Loucy (cell line): ENCODE data around the gene RAP1GAP2.

Experiments used
- H2AFZ ChIP-seq: fragments of 200-600 bp; sonication (generic); 2 replicates; pipeline ENCODE4 v1.6.0; 2016; ENCODE audit warnings: antibody characterized with exemption, mild to moderate bottlenecking, low read length, moderate library complexity
- H3F3A ChIP-seq: fragments of 200-600 bp; 2 replicates; pipeline ENCODE4 v1.6.0; 2016; ENCODE audit warnings: antibody characterized with exemption, low read depth, mild to moderate bottlenecking
- H3K27me3 ChIP-seq: fragments of 200-600 bp; sonication (generic); 2 replicates; pipeline ENCODE4 v1.6.1; 2014; ENCODE audit warnings: low read length, mild to moderate bottlenecking; ENCODE audit not compliant: insufficient read depth, poor library complexity, severe bottlenecking
- H3K36me3 ChIP-seq: fragments of 200-600 bp; sonication (generic); 2 replicates; pipeline ENCODE4 v1.6.1; 2016; ENCODE audit warnings: low read length; ENCODE audit not compliant: insufficient read depth
- H3K4me1 ChIP-seq: fragments of 200-600 bp; sonication (generic); 2 replicates; pipeline ENCODE4 v1.5.1; 2014; ENCODE audit warnings: low read length, mild to moderate bottlenecking; ENCODE audit not compliant: insufficient read depth, poor library complexity, severe bottlenecking
- H3K4me2 ChIP-seq: fragments of 200-600 bp; sonication (generic); 2 replicates; pipeline ENCODE4 v1.6.0; 2014; ENCODE audit warnings: antibody characterized with exemption, low read length, low read depth, mild to moderate bottlenecking; ENCODE audit not compliant: poor library complexity, severe bottlenecking
- H3K4me3 ChIP-seq: fragments of 200-600 bp; sonication (generic); 2 replicates; pipeline ENCODE4 v1.5.1; 2014; ENCODE audit warnings: low read length, mild to moderate bottlenecking, mixed read lengths; ENCODE audit not compliant: poor library complexity, severe bottlenecking
- H3K79me2 ChIP-seq: fragments of 200-600 bp; sonication (generic); 2 replicates; pipeline ENCODE4 v1.6.1; 2014; ENCODE audit warnings: low read length; ENCODE audit not compliant: insufficient read depth
- H3K9ac ChIP-seq: fragments of 200-600 bp; sonication (generic); 2 replicates; pipeline ENCODE4 v1.6.0; 2014; ENCODE audit warnings: mild to moderate bottlenecking, low read depth, low read length, moderate library complexity; ENCODE audit not compliant: poor library complexity, severe bottlenecking
- H3K9me2 ChIP-seq: fragments of 200-600 bp; sonication (generic); replicated peaks from 2 replicates; pipeline ENCODE4 v1.6.1; 2016; ENCODE audit warnings: low read depth, low read length, mixed read lengths
- H3K9me3 ChIP-seq: fragments of 200-600 bp; sonication (generic); 2 replicates; pipeline ENCODE4 v1.6.1; 2014; ENCODE audit warnings: mild to moderate bottlenecking, antibody characterized with exemption, low read length, low read depth; ENCODE audit not compliant: insufficient read depth
- H4K20me1 ChIP-seq: fragments of 200-600 bp; sonication (generic); 2 replicates; pipeline ENCODE4 v1.6.0; 2014; ENCODE audit warnings: antibody characterized with exemption, low read length, mild to moderate bottlenecking; ENCODE audit not compliant: insufficient read depth, poor library complexity, severe bottlenecking
- EZH2phosphoT487 ChIP-seq: fragments of 200-600 bp; IDR thresholded peaks from 2 replicates; pipeline ENCODE4 v1.6.1; 2018; ENCODE audit warnings: antibody characterized with exemption, mild to moderate bottlenecking, moderate library complexity, borderline replicate concordance
- TF ChIP-seq, protein P1 (sequence below): fragments of 200-600 bp; sonication (generic); conservative IDR thresholded peaks from 2 replicates; pipeline ENCODE4 v1.5.1; 2014; ENCODE audit warnings: mild to moderate bottlenecking, antibody characterized with exemption, low read length

RAP1GAP2 gene

DNA sequence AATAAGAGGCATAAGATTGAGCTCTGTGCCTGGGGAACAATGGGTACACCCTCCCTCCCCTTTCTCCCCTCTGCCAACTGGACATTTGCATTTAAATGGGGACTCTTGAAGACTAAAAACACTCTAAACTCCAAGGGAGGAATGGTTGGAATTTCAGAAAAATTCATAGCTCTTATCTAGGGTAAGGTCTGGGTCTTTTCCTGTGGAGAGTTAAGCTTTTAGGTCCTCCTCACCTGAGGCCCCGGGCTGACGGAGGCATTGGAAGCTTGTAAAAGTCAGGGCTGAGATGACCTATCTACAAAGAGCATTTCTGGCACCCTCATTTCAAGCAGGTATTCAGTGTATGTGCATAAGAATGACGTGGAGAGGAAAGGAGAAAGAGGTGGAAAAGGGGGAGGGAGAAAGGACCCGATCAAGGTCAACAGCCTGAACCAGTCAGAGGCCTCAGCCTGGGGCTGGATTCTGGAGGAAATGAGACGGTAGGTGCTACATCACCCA, 78.0 kb downstream of the RAP1GAP2 start:
- H4K20me1 ChIP-seq, result peaks cover 94% of the 10 kb centered on the region
- no peak overlapping the region for H2AFZ ChIP-seq
- H3F3A ChIP-seq, result no peaks in the 10 kb centered on the region
- no peak overlapping the region for H3K4me2 ChIP-seq
- peaks cover 100% of the 10 kb centered on the region for H3K79me2 ChIP-seq
- H3K27me3 ChIP-seq, result no peaks in the 10 kb centered on the region
- peaks cover 52% of the 10 kb centered on the region; the same call in 1 of the 2 replicates for H3K36me3 ChIP-seq
- H3K4me1 ChIP-seq, result peaks cover 3% of the 10 kb centered on the region
- TF ChIP-seq, protein P1, sequence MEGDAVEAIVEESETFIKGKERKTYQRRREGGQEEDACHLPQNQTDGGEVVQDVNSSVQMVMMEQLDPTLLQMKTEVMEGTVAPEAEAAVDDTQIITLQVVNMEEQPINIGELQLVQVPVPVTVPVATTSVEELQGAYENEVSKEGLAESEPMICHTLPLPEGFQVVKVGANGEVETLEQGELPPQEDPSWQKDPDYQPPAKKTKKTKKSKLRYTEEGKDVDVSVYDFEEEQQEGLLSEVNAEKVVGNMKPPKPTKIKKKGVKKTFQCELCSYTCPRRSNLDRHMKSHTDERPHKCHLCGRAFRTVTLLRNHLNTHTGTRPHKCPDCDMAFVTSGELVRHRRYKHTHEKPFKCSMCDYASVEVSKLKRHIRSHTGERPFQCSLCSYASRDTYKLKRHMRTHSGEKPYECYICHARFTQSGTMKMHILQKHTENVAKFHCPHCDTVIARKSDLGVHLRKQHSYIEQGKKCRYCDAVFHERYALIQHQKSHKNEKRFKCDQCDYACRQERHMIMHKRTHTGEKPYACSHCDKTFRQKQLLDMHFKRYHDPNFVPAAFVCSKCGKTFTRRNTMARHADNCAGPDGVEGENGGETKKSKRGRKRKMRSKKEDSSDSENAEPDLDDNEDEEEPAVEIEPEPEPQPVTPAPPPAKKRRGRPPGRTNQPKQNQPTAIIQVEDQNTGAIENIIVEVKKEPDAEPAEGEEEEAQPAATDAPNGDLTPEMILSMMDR, result no peak
- H3K9me3 ChIP-seq, result no peaks in the 10 kb centered on the region
- H3K4me3 ChIP-seq, result no peak overlapping the region
- no peak overlapping the region for H3K9ac ChIP-seq
- no peaks in the 10 kb centered on the region for H3K9me2 ChIP-seq

- Histone ChIP-seq H3K9me3 (no peaks in the 10 kb centered on the region), H3K79me2 (peaks cover 100% of the 10 kb centered on the region), H3K9ac (no peak overlapping the region), H2AFZ (no peak overlapping the region), H3K36me3 (peaks cover 47% of the 10 kb centered on the region; the same call in 1 of the 2 replicates), H3F3A (no peaks in the 10 kb centered on the region), H3K27me3 (no peaks in the 10 kb centered on the region), H3K4me2 (no peak overlapping the region), H3K9me2 (no peaks in the 10 kb centered on the region), H4K20me1 (peaks cover 94% of the 10 kb centered on the region), H3K4me1 (peaks cover 3% of the 10 kb centered on the region), H3K4me3 (no peak overlapping the region)
- TF ChIP-seq, protein P1, result no peak
- no peak for TF ChIP-seq EZH2phosphoT487
These were observed 79.4 kb downstream of the RAP1GAP2 start for GRCh38 chr17:2875608-2876007.

DNA sequence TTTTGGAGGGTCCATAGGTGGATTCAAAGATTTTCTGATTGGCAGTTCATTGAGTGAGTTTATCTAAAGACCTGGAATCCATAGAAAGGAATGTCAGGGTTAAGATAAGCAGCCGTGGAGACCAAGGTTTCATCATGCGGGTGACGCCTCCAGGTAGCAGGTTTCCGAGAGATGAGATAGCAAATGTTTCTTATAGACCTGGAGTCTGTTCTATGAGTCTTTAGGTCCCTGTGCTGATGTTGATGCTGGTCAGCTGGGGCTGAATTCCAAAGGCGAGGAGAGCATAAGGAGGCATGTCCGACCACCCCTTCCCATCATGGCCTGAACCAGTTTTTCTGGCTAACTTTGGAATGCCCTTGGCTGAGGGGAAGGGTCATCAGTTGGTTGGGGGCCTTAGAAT, 80.2 kb downstream of the RAP1GAP2 start:
- H4K20me1 ChIP-seq, result peaks cover 91% of the 10 kb centered on the region
- no peaks in the 10 kb centered on the region for H3F3A ChIP-seq
- H3K4me3 ChIP-seq, result no peak overlapping the region
- no peaks in the 10 kb centered on the region for H3K9me3 ChIP-seq
- H2AFZ ChIP-seq, result no peak overlapping the region
- H3K36me3 ChIP-seq, result peaks cover 42% of the 10 kb centered on the region; the same call in 1 of the 2 replicates
- H3K79me2 ChIP-seq, result peaks cover 100% of the 10 kb centered on the region
- H3K27me3 ChIP-seq, result no peaks in the 10 kb centered on the region
- no peak overlapping the region for H3K4me2 ChIP-seq
- no peak overlapping the region for H3K9ac ChIP-seq
- no peaks in the 10 kb centered on the region for H3K9me2 ChIP-seq
- TF ChIP-seq, protein P1, result no peak
- TF ChIP-seq EZH2phosphoT487, result no peak
- peaks cover 3% of the 10 kb centered on the region for H3K4me1 ChIP-seq
